EH (cell line): ENCODE results near the gene SEMA6A.

Source experiments
- DNase-seq: peaks from one replicate; pipeline ENCODE4 v3.0.0-alpha.2; 2015; ENCODE audit warnings: low read depth

The SEMA6A gene

DNA sequence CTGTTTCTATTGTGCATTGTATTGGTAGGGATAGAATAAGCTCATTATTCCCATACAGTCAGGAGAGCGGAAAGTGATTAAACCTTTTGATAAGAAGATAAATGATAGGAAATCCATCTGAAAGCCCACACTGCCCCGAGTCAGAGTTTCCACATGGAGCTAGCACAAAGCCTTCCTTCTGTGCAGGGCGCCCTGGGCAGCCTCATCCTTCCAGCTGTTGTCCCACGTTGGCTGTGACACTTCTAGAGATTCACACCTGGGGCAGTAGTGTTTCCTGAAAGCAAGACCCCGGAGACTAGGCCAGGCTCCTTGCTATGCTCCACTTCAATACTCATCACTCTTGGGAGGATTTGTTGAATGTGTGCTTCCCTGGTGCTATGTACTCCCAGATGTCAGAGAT lies 172.4 kb downstream of the SEMA6A start:
- no peak for DNase-seq

DNA sequence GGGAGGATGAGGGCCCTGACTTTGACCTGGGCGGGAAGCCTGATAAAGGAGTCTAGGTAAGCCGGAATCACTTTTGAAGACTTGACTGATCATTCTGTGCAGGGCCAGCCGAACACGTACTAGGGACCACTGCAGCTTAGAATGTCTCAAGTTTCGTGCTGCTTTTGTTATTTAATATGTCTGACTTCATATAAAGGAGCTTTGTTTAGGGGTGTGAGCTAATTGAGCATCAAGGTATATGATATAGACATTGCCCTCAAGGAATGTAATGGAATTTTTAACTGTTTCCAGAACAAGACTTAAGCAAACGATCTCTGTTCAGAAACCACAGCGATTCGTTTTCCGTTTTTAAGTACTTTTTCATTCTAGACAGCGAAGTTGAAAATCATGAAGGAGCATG lies 173.0 kb downstream of the SEMA6A start:
- no peak for DNase-seq

DNA sequence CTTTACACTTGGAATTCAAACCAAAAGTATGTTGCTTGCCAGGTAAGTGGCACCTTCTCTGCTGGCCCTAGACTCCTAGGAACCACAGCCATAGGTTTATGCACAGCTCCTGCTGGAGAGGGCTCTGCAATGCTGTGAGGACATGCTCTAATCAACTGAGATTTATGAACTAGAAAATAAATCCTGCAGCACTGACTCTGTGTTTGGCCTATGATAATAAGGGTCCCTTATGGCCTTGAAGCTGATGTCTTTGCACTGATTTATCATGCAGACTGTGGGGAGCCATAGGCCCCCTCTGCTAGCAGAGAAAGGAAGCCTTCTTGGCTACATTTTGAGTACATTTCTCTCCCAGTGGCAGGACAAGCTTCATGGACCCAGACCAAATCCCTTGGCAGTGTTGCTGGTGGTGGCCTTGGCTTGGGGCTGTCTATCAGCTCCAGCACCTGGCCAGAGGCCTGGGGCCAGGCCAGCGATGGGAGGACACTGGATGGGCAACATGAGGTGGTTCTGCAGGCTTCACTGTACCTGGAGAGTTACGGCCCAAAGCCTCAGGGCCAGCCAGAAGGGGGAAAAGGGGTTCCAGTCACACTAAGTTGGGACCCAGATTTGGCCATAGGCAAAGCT lies 178.0 kb downstream of the SEMA6A start:
- no peak for DNase-seq

DNA sequence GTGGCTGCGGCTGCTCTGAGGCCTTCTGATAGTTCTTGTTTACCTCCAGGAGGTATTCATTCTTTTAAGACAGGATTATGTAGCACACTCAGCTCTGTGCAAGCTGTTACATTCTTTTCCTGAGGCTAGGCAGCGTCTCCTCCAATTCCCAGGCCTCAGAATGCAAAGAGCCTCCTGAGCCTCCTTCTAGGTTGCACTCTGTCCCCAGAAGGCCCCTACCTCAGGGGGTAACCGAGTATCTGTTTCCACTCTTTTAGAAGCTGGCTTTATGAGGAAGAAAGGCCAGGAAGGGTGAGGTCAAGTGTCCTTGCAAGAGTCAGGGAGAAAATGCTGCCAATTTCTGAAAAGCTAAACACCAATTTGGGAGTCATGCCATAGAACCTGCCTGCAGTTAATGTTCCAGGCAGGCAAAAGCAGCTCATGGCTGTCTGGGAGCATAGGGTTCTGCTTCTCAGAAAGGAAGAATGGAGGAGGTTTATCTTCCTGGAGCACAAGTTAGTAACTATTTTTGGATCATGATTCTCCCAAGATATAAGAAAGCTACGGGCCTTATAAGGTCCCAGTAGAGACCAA lies 178.9 kb downstream of the SEMA6A start:
- no peak for DNase-seq

DNA sequence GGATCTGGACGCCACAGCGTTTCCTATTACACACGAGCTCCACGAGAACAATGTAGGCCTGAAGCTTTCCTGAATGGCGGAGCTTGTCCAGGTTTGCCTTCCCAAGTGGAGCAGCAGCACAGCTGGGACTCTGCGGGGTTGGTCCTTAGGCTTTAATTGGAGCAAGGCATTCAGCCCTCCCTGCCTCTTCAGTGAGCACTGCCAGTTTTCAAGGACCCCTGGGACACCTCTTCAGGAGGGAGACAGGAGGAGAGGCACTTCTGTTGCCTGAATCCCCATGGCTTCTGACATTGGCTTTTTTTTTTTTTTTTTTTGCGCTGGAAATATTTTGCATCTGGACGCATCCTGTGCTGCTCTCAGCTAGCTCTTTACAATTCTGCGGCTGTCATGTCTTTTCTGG lies 179.4 kb downstream of the SEMA6A start:
- DNase-seq = no peak

DNA sequence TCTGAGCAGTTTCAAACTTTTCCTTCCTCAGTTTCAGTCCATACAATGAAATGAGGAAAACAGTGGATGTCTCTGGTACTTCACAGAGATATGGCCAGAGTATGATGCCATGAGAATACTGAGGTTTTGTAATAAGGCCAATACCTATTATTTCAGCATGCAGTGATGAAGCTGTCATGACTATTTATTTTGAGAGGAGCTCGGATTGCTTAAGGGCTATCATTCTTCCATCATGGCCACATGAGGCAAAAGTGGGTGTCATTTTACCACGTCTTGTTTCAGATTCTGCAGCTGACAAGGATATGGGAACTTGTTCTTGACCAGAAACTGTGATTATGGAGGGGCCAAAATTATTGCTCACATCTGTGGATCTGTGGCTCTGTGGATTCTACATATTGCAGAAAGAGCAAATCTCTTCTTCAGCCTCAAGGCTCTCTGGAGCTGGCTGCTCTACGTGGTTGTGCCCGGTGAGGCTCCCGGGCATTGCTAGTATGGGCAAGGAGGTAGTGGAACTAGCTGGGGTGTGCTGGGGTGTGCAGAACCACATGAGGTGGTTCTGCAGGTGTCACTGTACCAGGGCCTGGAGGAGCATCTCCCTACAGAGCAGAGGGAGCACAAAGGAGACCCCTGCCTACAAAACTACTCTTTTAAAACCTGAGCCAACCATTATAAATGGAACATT lies 180.3 kb downstream of the SEMA6A start:
- no peak for DNase-seq
